Activated CD4-positive, alpha-beta T cell treated with anti-CD3 and anti-CD28 coated beads, Interleukin-2, amount 10 ng/mL, durations not matched to agents 24 days and 14 days (primary cell): ENCODE results near the gene CHRND. TPM values are rescaled to one million over a fixed set of nuclear protein-coding genes. Genes with fewer than 3 reads are reported as not detected.

Experiments used
- DNase-seq: peaks from one replicate; pipeline ENCODE4 v3.0.0; 2022
- H3K27ac Mint-ChIP-seq: one replicate; pipeline ENCODE4 v1.8.0; 2022; ENCODE audit warnings: mild to moderate bottlenecking, mixed read lengths
- H3K27me3 Mint-ChIP-seq: one replicate; pipeline ENCODE4 v1.8.0; 2022; ENCODE audit warnings: mixed read lengths
- H3K36me3 Mint-ChIP-seq: one replicate; pipeline ENCODE4 v1.8.0; 2022; ENCODE audit warnings: low read depth, mild to moderate bottlenecking, mixed read lengths
- H3K4me1 Mint-ChIP-seq: one replicate; pipeline ENCODE4 v1.8.0; 2021; ENCODE audit warnings: mixed read lengths
- H3K4me3 Mint-ChIP-seq: one replicate; pipeline ENCODE4 v1.8.0; 2022; ENCODE audit warnings: mild to moderate bottlenecking, moderate library complexity, mixed read lengths
- H3K9me3 Mint-ChIP-seq: one replicate; pipeline ENCODE4 v1.8.0; 2021; ENCODE audit warnings: mixed read lengths
- intact Hi-C: fragments of 100-400 bp; cut with micrococcal nuclease; formaldehyde crosslinking; loops from one replicate; pipeline ENCODE4 v1.15.1; 2023
- total RNA-seq: library from RNA; stranded (reverse); gene quantifications from 2 replicates; pipeline ENCODE4 v1.2.3, GENCODE V29; 2022

Gene CHRND
- total RNA-seq, 1 donor from 2014 or later: not detected

- H3K4me3 Mint-ChIP-seq: no peak overlapping the region
- intact Hi-C loops: no loop called here
- no peaks in the 10 kb centered on the region for H3K9me3 Mint-ChIP-seq
- H3K36me3 Mint-ChIP-seq: peaks cover 23% of the 10 kb centered on the region
- no peak for DNase-seq
- peaks cover 5% of the 10 kb centered on the region for H3K27me3 Mint-ChIP-seq
- H3K4me1 Mint-ChIP-seq: peaks cover 15% of the 10 kb centered on the region
- no peak overlapping the region for H3K27ac Mint-ChIP-seq
These were observed 16.9 kb downstream of the CHRND start for GRCh38 chr2:232542715-232543467.

GRCh38 chr2:232543491-232543890 lies 17.5 kb downstream of the CHRND start:
- Mint-ChIP-seq H3K4me3 (no peak overlapping the region), H3K4me1 (peaks cover 19% of the 10 kb centered on the region), H3K27me3 (peaks cover under 1% of the 10 kb centered on the region), H3K36me3 (peaks cover 29% of the 10 kb centered on the region), H3K27ac (no peak overlapping the region), H3K9me3 (no peaks in the 10 kb centered on the region)
- intact Hi-C loops: no loop called here
- no peak for DNase-seq

- no peaks in the 10 kb centered on the region for H3K9me3 Mint-ChIP-seq
- peaks cover 25% of the 10 kb centered on the region for H3K4me1 Mint-ChIP-seq
- DNase-seq: no peak
- intact Hi-C loops: no loop called here
- H3K36me3 Mint-ChIP-seq: peaks cover 35% of the 10 kb centered on the region
- H3K27me3 Mint-ChIP-seq: no peaks in the 10 kb centered on the region
- H3K4me3 Mint-ChIP-seq: no peak overlapping the region
- no peak overlapping the region for H3K27ac Mint-ChIP-seq
These were observed 18.1 kb downstream of the CHRND start for GRCh38 chr2:232543928-232544631.

GRCh38 chr2:232544674-232545073 lies 18.7 kb downstream of the CHRND start:
- Mint-ChIP-seq H3K9me3 (no peaks in the 10 kb centered on the region), H3K36me3 (peaks cover 38% of the 10 kb centered on the region), H3K4me1 (peaks cover 28% of the 10 kb centered on the region), H3K27me3 (no peaks in the 10 kb centered on the region), H3K27ac (no peak overlapping the region), H3K4me3 (no peak overlapping the region)
- no peak for DNase-seq
- intact Hi-C loops: no loop called here

GRCh38 chr2:232545511-232546375 lies 19.8 kb downstream of the CHRND start:
- Mint-ChIP-seq H3K9me3 (no peaks in the 10 kb centered on the region), H3K27ac (no peak overlapping the region), H3K36me3 (peaks cover 40% of the 10 kb centered on the region), H3K27me3 (no peaks in the 10 kb centered on the region), H3K4me1 (peaks cover 30% of the 10 kb centered on the region), H3K4me3 (no peak overlapping the region)
- intact Hi-C loops: no loop called here
- DNase-seq: no peak

- H3K36me3 Mint-ChIP-seq: peaks cover 52% of the 10 kb centered on the region
- H3K9me3 Mint-ChIP-seq: no peaks in the 10 kb centered on the region
- intact Hi-C loops: no loop called here
- H3K4me3 Mint-ChIP-seq: no peak overlapping the region
- H3K4me1 Mint-ChIP-seq: peaks cover 43% of the 10 kb centered on the region
- no peak overlapping the region for H3K27ac Mint-ChIP-seq
- DNase-seq: no peak
- no peaks in the 10 kb centered on the region for H3K27me3 Mint-ChIP-seq
These were observed 22.0 kb downstream of the CHRND start for GRCh38 chr2:232547991-232548390.

- H3K9me3 Mint-ChIP-seq: no peaks in the 10 kb centered on the region
These were observed 23.8 kb downstream of the CHRND start for GRCh38 chr2:232549655-232550353.

GRCh38 chr2:232550354-232551249 lies 24.6 kb downstream of the CHRND start, which contains the start of the genes EIF4E2 and TIGD1:
TSS of gene EIF4E2 (plus strand) at chr2:232550689. CDS start at chr2:232550725, 36 bp downstream.
TSS of gene TIGD1 (minus strand) at chr2:232550557. CDS start at chr2:232549882, 675 bp downstream.
- peaks cover 61% of the 10 kb centered on the region for H3K4me1 Mint-ChIP-seq

More at GRCh38 chr2:232549655-232550353, 23.8 kb downstream of the CHRND start:
- H3K27ac Mint-ChIP-seq: peak overlapping the region; percentile 100
- intact Hi-C loops: loop anchor here (2.0 kb wide), 3 partner anchors 147 to 843 kb away; partner anchors contain the start of genes GIGYF2 and PDE6D
- H3K27me3 Mint-ChIP-seq: no peaks in the 10 kb centered on the region
- peak; percentile 62 for DNase-seq
- peak overlapping the region; percentile 96 for H3K4me3 Mint-ChIP-seq
- H3K36me3 Mint-ChIP-seq: peaks cover 62% of the 10 kb centered on the region
- H3K4me1 Mint-ChIP-seq: peaks cover 59% of the 10 kb centered on the region

GRCh38 chr2:232551250-232551638 lies 25.3 kb downstream of the CHRND start:
- peaks cover 66% of the 10 kb centered on the region for H3K4me1 Mint-ChIP-seq
- intact Hi-C loops: loop anchor here (2.0 kb wide), 3 partner anchors 146 to 844 kb away; partner anchors contain the start of genes GIGYF2 and PDE6D
- peaks cover 64% of the 10 kb centered on the region for H3K36me3 Mint-ChIP-seq
- H3K9me3 Mint-ChIP-seq: no peaks in the 10 kb centered on the region
- H3K27ac Mint-ChIP-seq: peak overlapping the region; percentile 95
- DNase-seq: no peak
- H3K4me3 Mint-ChIP-seq: peak overlapping the region; percentile 96
- no peaks in the 10 kb centered on the region for H3K27me3 Mint-ChIP-seq

More at GRCh38 chr2:232550354-232551249, 24.6 kb downstream of the CHRND start, which contains the start of the genes EIF4E2 and TIGD1:
- H3K4me3 Mint-ChIP-seq: peak within 1 kb of the TSS; percentile 96
- peaks cover 65% of the 10 kb centered on the region for H3K36me3 Mint-ChIP-seq
- H3K27me3 Mint-ChIP-seq: no peaks in the 10 kb centered on the region
- peak within 1 kb of the TSS; percentile 100 for H3K27ac Mint-ChIP-seq
- peak; percentile 97 for DNase-seq
- intact Hi-C loops: loop anchor here (2.0 kb wide), 3 partner anchors 146 to 844 kb away; partner anchors contain the start of genes GIGYF2 and PDE6D
- no peaks in the 10 kb centered on the region for H3K9me3 Mint-ChIP-seq

GRCh38 chr2:232551776-232552175 lies 25.8 kb downstream of the CHRND start:
- Mint-ChIP-seq H3K4me1 (peaks cover 66% of the 10 kb centered on the region), H3K9me3 (no peaks in the 10 kb centered on the region), H3K27me3 (no peaks in the 10 kb centered on the region), H3K4me3 (peak overlapping the region; percentile 96), H3K27ac (peak overlapping the region; percentile 95), H3K36me3 (peaks cover 64% of the 10 kb centered on the region)
- no peak for DNase-seq
- intact Hi-C loops: loop anchor here (2.0 kb wide), 3 partner anchors 145 to 845 kb away; partner anchors contain the start of genes GIGYF2 and PDE6D

- Mint-ChIP-seq H3K27me3 (no peaks in the 10 kb centered on the region), H3K4me1 (peaks cover 38% of the 10 kb centered on the region), H3K9me3 (no peaks in the 10 kb centered on the region), H3K4me3 (no peak overlapping the region), H3K36me3 (peaks cover 68% of the 10 kb centered on the region), H3K27ac (peak overlapping the region; percentile 52)
- intact Hi-C loops: no loop called here
- no peak for DNase-seq
These were observed 30.5 kb downstream of the CHRND start for GRCh38 chr2:232556426-232556825.

GRCh38 chr2:232562515-232563151 lies 36.7 kb downstream of the CHRND start:
- H3K27me3 Mint-ChIP-seq: no peaks in the 10 kb centered on the region
- no peak overlapping the region for H3K4me3 Mint-ChIP-seq
- H3K9me3 Mint-ChIP-seq: no peaks in the 10 kb centered on the region
- DNase-seq: no peak
- intact Hi-C loops: no loop called here
- peaks cover 66% of the 10 kb centered on the region for H3K36me3 Mint-ChIP-seq
- H3K4me1 Mint-ChIP-seq: peaks cover 5% of the 10 kb centered on the region
- no peak overlapping the region for H3K27ac Mint-ChIP-seq
